SK-N-SH (cell line): Measurements from ENCODE around the gene WASHC3. TPM values are rescaled to one million over a fixed set of nuclear protein-coding genes. Genes with fewer than 3 reads are reported as not detected.

ENCODE experiments used
- CTCF ChIA-PET: fragments of 300-600, 350-600 bp; formaldehyde crosslinking; extraction: SDS; loops from one replicate; lab custom pipeline; 2021; lab: Yijun Ruan, JAX
- POLR2A ChIA-PET: fragments of 350-600 bp; sonication (Branson Sonifier 250); formaldehyde crosslinking; extraction: SDS; loops from one replicate; lab custom pipeline; 2020; ENCODE audit warnings: antibody characterized with exemption, inconsistent platforms; lab: Yijun Ruan, JAX
- DNase-seq: peaks from one replicate; pipeline ENCODE4 v3.0.0; 2012
- H2AFZ ChIP-seq: fragments of 200-600 bp; sonication (generic); 2 replicates; pipeline ENCODE4 v1.8.1; 2016; ENCODE audit warnings: antibody characterized with exemption, mild to moderate bottlenecking, low read depth
- H3F3A ChIP-seq: fragments of 200-600 bp; sonication (generic); replicated peaks from 2 replicates; pipeline ENCODE3; 2016; ENCODE audit warnings: antibody characterized with exemption, mild to moderate bottlenecking; ENCODE audit not compliant: insufficient read depth
- H3K27ac ChIP-seq, 2 experiments: fragments of 200-500 bp in 1 of 2; fragments of 200-600 bp in 1 of 2; sonication (Bioruptor generic) in 1 of 2; sonication (generic), shearing (Covaris generic) in 1 of 2; 2 replicates each; pipeline versions ENCODE4 v1.5.1 to v1.6.1; 2014 to 2016; ENCODE audit warnings: low read depth in 2 of 2, inconsistent platforms in 1 of 2, low read length in 1 of 2, mild to moderate bottlenecking in 1 of 2, mixed read lengths in 1 of 2
- H3K27me3 ChIP-seq: fragments of 200-600 bp; sonication (generic), shearing (Covaris generic); 2 replicates; pipeline ENCODE4 v1.6.1; 2016; ENCODE audit warnings: mixed run types; ENCODE audit not compliant: insufficient read depth
- H3K36me3 ChIP-seq, 2 experiments: fragments of 200-500 bp in 1 of 2; fragments of 200-600 bp in 1 of 2; sonication (Bioruptor generic) in 1 of 2; sonication (generic) in 1 of 2; replicated peaks in 1 of 2; 2 replicates each; pipeline versions ENCODE3 to v1.5.1; 2014 to 2016; ENCODE audit warnings: low read length in 1 of 2, mild to moderate bottlenecking in 1 of 2; ENCODE audit not compliant: insufficient read depth in 2 of 2, control insufficient read depth in 1 of 2
- H3K4me1 ChIP-seq, 2 experiments: fragments of 200-500 bp in 1 of 2; fragments of 200-600 bp in 1 of 2; sonication (Bioruptor generic) in 1 of 2; sonication (generic), shearing (Covaris generic) in 1 of 2; 2 replicates each; pipeline versions ENCODE4 v1.5.1 to v1.6.1; 2014 to 2016; ENCODE audit warnings: low read depth in 1 of 2, low read length in 1 of 2, mixed run types in 1 of 2; ENCODE audit not compliant: insufficient read depth in 2 of 2, control insufficient read depth in 1 of 2
- H3K4me2 ChIP-seq: fragments of 200-600 bp; sonication (generic), shearing (Covaris generic); 2 replicates; pipeline ENCODE4 v1.6.1; 2017; ENCODE audit warnings: mixed run types
- H3K4me3 ChIP-seq, 2 experiments: fragments of 200-500 bp in 1 of 2; fragments of 200-600 bp in 1 of 2; sonication (Bioruptor generic) in 1 of 2; sonication (generic), shearing (Covaris generic) in 1 of 2; 2 replicates each; pipeline versions ENCODE4 v1.5.1 to v1.8.1; 2014 to 2016; ENCODE audit warnings: low read depth in 2 of 2, inconsistent platforms in 1 of 2, low read length in 1 of 2, mild to moderate bottlenecking in 1 of 2, mixed read lengths in 1 of 2, moderate library complexity in 1 of 2
- H3K79me2 ChIP-seq: fragments of 200-600 bp; sonication (generic); 2 replicates; pipeline ENCODE4 v1.8.1; 2017; ENCODE audit warnings: mild to moderate bottlenecking; ENCODE audit not compliant: insufficient read depth
- H3K9ac ChIP-seq: fragments of 200-600 bp; sonication (generic); 2 replicates; pipeline ENCODE4 v1.6.1; 2017; ENCODE audit warnings: mixed run types
- H3K9me2 ChIP-seq: fragments of 200-600 bp; sonication (generic); 2 replicates; pipeline ENCODE4 v1.6.1; 2017; ENCODE audit warnings: mixed run types
- H3K9me3 ChIP-seq: fragments of 200-600 bp; sonication (generic); 2 replicates; pipeline ENCODE4 v1.6.1; 2017; ENCODE audit warnings: mixed run types, mild to moderate bottlenecking, moderate library complexity
- H4K20me1 ChIP-seq: fragments of 200-600 bp; sonication (generic); 2 replicates; pipeline ENCODE4 v1.6.1; 2017; ENCODE audit warnings: mild to moderate bottlenecking, mixed run types; ENCODE audit not compliant: insufficient read depth
- CHD2 ChIP-seq: fragments of 150-350 bp; IDR thresholded peaks from 2 replicates; pipeline ENCODE4 v1.6.1; 2018; ENCODE audit warnings: low read length; ENCODE audit not compliant: partially characterized antibody
- EP300 ChIP-seq, 2 experiments: IDR thresholded peaks; 2 replicates each; pipeline versions ENCODE4 v1.4.0 to v1.6.1; 2012; ENCODE audit warnings: borderline replicate concordance in 1 of 2, low read depth in 1 of 2, low read length in 1 of 2
- FOXJ3 ChIP-seq: sonication (generic); formaldehyde crosslinking; IDR thresholded peaks from 2 replicates; pipeline ENCODE4 v1.5.1; 2020; ENCODE audit warnings: mild to moderate bottlenecking, missing genetic modification reagents
- GABPA ChIP-seq: IDR thresholded peaks from 2 replicates; pipeline ENCODE4 v1.4.0; 2012; ENCODE audit warnings: low read depth, mild to moderate bottlenecking
- GATA2 ChIP-seq: sonication (generic); formaldehyde crosslinking; IDR thresholded peaks from 2 replicates; pipeline ENCODE4 v1.5.0; 2020; ENCODE audit warnings: mild to moderate bottlenecking, missing genetic modification reagents
- NFIC ChIP-seq: IDR thresholded peaks from 2 replicates; pipeline ENCODE4 v1.4.0; 2012; ENCODE audit warnings: borderline replicate concordance
- NRF1 ChIP-seq: IDR thresholded peaks from 2 replicates; pipeline ENCODE4 v1.6.1; 2012; ENCODE audit warnings: low read depth, mild to moderate bottlenecking, low read length
- POLR2AphosphoS5 ChIP-seq: IDR thresholded peaks from 2 replicates; pipeline ENCODE4 v1.6.1; 2012; ENCODE audit warnings: low read depth, low read length
- RFX5 ChIP-seq: IDR thresholded peaks from 2 replicates; pipeline ENCODE4 v1.6.1; 2012; ENCODE audit warnings: mild to moderate bottlenecking, improper control_type of control experiment, low read length
- RXRA ChIP-seq: IDR thresholded peaks from 2 replicates; pipeline ENCODE4 v1.4.0; 2012; ENCODE audit warnings: low read depth, mild to moderate bottlenecking, borderline replicate concordance
- SIN3A ChIP-seq: IDR thresholded peaks from 2 replicates; pipeline ENCODE4 v1.6.1; 2012; ENCODE audit warnings: low read depth, mild to moderate bottlenecking, low read length, moderate library complexity, borderline replicate concordance
- SMC3 ChIP-seq: IDR thresholded peaks from 2 replicates; pipeline ENCODE4 v1.6.1; 2012; ENCODE audit warnings: low read depth, low read length, improper control_type of control experiment
- TAF1 ChIP-seq: IDR thresholded peaks from 2 replicates; pipeline ENCODE4 v1.6.1; 2012; ENCODE audit warnings: low read depth, mild to moderate bottlenecking, low read length, moderate library complexity, borderline replicate concordance
- WGBS: methylation state at CpG from one replicate; pipeline ENCODE4 v1.1.6; 2017; ENCODE audit warnings: low lambda C conversion rate; 5-methylcytosine and 5-hydroxymethylcytosine counted together
- polyA plus RNA-seq, 3 experiments: library from polyadenylated mRNA; depleted of rRNA; stranded (reverse); fragments of >200 nt; gene quantifications; 2 replicates each; pipeline ENCODE4 v1.2.3, GENCODE V29; 2012
- TF ChIP-seq, protein P1 (sequence below): IDR thresholded peaks from 2 replicates; pipeline ENCODE4 v1.4.0; 2012; ENCODE audit warnings: low read depth, borderline replicate concordance
- TF ChIP-seq, protein P2 (sequence below): IDR thresholded peaks from 2 replicates; pipeline ENCODE4 v1.4.0; 2012; ENCODE audit warnings: low read depth
- TF ChIP-seq, protein P3 (sequence below): IDR thresholded peaks from 2 replicates; pipeline ENCODE4 v1.6.1; 2012; ENCODE audit warnings: mild to moderate bottlenecking, low read depth, low read length, moderate library complexity

WASHC3 gene
- polyA plus RNA-seq, 1 of the 3 experiments (the other 2 are of a cell fraction): 28.5 TPM

DNA sequence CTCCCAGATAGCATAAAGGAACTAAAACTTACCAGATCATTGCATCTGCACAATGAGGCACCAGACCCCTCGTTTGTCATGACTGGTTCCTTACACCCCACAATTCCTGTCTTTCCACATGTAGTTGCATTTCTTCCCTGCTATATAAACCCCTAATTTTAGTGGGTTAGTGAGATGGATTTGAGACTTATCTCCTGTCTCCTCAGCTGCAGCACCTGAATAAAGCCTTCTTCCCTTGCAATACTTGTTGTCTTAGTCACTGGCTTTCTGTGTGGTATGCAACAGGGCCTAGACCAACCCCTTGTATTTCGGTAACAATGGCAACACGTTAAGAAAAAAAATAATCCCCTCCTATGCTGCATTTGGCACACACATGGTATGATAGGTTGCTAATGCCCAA, 45.1 kb upstream of the WASHC3 start:
- CTCF ChIA-PET: interaction anchor here (0.6 kb wide), 1 partner anchor 11 kb away, joined by 4 read pairs; no protein-coding TSS in a partner anchor

DNA sequence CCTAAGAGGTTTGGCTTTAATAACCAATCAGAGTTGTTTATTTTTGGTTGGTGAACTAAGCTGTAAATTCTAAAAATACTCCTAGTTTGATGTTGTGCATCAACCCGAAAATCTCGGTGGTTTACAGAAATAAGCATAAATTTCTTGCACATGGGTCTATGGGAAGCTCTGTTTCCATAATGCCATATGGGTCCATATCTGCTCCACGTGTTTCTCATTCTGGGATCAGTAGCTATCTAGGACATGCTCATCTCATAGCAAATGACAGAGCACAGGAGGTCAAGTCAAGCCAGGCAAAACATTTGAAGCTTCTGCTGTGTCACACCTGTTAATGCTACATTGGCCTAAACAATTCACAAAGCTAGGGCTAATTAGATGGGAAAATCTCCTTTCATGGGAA, 35.1 kb upstream of the WASHC3 start:
- no peaks in the 10 kb centered on the region for H3K27me3 ChIP-seq
- no peak for DNase-seq
- H3K27ac ChIP-seq: no peak overlapping the region; a peak in 1 of 4 replicates
- peaks cover 3% of the 10 kb centered on the region for H3F3A ChIP-seq
- no peak overlapping the region for H3K9ac ChIP-seq
- peaks cover 44 to 58% of the 10 kb centered on the region in 2 experiments for H3K36me3 ChIP-seq
- CTCF ChIA-PET: interaction anchor here (1.0 to 1.1 kb wide), 3 partner anchors 20 to 401 kb away, joined by 3 read pairs; no protein-coding TSS in a partner anchor
- no peaks in the 10 kb centered on the region for H3K9me3 ChIP-seq
- no peak for TF ChIP-seq NFIC
- TF ChIP-seq POLR2AphosphoS5: no peak
- no peak for TF ChIP-seq FOXJ3
- no peak for TF ChIP-seq SMC3
- TF ChIP-seq GABPA: no peak
- TF ChIP-seq RFX5: no peak
- TF ChIP-seq, protein P1, sequence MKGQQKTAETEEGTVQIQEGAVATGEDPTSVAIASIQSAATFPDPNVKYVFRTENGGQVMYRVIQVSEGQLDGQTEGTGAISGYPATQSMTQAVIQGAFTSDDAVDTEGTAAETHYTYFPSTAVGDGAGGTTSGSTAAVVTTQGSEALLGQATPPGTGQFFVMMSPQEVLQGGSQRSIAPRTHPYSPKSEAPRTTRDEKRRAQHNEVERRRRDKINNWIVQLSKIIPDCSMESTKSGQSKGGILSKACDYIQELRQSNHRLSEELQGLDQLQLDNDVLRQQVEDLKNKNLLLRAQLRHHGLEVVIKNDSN: no peak
- no peak for TF ChIP-seq GATA2 (CRISPR knock-in tag)
- no peak for TF ChIP-seq RXRA
- TF ChIP-seq, protein P2, sequence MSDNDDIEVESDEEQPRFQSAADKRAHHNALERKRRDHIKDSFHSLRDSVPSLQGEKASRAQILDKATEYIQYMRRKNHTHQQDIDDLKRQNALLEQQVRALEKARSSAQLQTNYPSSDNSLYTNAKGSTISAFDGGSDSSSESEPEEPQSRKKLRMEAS: no peak
- no peak for TF ChIP-seq SIN3A
- TF ChIP-seq, protein P3, sequence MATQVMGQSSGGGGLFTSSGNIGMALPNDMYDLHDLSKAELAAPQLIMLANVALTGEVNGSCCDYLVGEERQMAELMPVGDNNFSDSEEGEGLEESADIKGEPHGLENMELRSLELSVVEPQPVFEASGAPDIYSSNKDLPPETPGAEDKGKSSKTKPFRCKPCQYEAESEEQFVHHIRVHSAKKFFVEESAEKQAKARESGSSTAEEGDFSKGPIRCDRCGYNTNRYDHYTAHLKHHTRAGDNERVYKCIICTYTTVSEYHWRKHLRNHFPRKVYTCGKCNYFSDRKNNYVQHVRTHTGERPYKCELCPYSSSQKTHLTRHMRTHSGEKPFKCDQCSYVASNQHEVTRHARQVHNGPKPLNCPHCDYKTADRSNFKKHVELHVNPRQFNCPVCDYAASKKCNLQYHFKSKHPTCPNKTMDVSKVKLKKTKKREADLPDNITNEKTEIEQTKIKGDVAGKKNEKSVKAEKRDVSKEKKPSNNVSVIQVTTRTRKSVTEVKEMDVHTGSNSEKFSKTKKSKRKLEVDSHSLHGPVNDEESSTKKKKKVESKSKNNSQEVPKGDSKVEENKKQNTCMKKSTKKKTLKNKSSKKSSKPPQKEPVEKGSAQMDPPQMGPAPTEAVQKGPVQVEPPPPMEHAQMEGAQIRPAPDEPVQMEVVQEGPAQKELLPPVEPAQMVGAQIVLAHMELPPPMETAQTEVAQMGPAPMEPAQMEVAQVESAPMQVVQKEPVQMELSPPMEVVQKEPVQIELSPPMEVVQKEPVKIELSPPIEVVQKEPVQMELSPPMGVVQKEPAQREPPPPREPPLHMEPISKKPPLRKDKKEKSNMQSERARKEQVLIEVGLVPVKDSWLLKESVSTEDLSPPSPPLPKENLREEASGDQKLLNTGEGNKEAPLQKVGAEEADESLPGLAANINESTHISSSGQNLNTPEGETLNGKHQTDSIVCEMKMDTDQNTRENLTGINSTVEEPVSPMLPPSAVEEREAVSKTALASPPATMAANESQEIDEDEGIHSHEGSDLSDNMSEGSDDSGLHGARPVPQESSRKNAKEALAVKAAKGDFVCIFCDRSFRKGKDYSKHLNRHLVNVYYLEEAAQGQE: no peak
- no peak for TF ChIP-seq EP300 (IDR thresholded peaks at IDR 0.05; ENCODE audit: borderline replicate concordance in 1 of 2, low read depth in 1 of 2, low read length in 1 of 2)
- TF ChIP-seq TAF1: no peak
- TF ChIP-seq, all 33 proteins: peak for 0
- Histone ChIP-seq H3K79me2 (no peaks in the 10 kb centered on the region), H3K4me2 (no peak overlapping the region), H4K20me1 (no peaks in the 10 kb centered on the region), H3K9me2 (no peaks in the 10 kb centered on the region), H2AFZ (no peak overlapping the region), H3K4me3 (no peak overlapping the region), H3K4me1 (peaks cover 0 to 7% of the 10 kb centered on the region in 2 experiments; a peak in 2 of 4 replicates)
- WGBS: 94% methylated on average over 3 of the region's 3 CpGs
- POLR2A ChIA-PET: no interaction called here

More for the DNA sequence above, 45.1 kb upstream of the WASHC3 start:
- Histone ChIP-seq H3K27me3 (no peaks in the 10 kb centered on the region), H3K4me1 (no peaks in the 10 kb centered on the region), H3K9me3 (peaks cover 11% of the 10 kb centered on the region; the same call in 1 of the 2 replicates), H3F3A (no peaks in the 10 kb centered on the region), H3K79me2 (peaks cover 13% of the 10 kb centered on the region; the same call in 1 of the 2 replicates), H3K4me2 (no peak overlapping the region), H3K27ac (no peak overlapping the region), H3K4me3 (no peak overlapping the region), H3K9ac (no peak overlapping the region), H2AFZ (no peak overlapping the region), H3K9me2 (0 out of 2 replicates have a peak, but pooled peaks cover 4% of the 10 kb centered on the region), H4K20me1 (no peaks in the 10 kb centered on the region), H3K36me3 (peaks cover 64 to 67% of the 10 kb centered on the region in 2 experiments)
- POLR2A ChIA-PET: no interaction called here
- DNase-seq: no peak
- WGBS: 95% methylated on average over 3 of the region's 3 CpGs
- TF ChIP-seq, protein P3: no peak
- TF ChIP-seq GABPA (no peak), CHD2 (no peak), NRF1 (no peak), SIN3A (no peak)
